HCT116 (cell line): ENCODE data around the gene ATP1B3. TPM values are rescaled to one million over a fixed set of nuclear protein-coding genes. Genes with fewer than 3 reads are reported as not detected.

Experiments
- ATAC-seq: fragments of 200-7000 bp; cut with Tn5 transposase; 2 replicates; pipeline ENCODE4 v1.9.1; 2020; ENCODE audit warnings: mild to moderate bottlenecking, moderate library complexity
- BruUV-seq: library from RNA; stranded (reverse); fragments of 400-500 nt; replicated peaks from 2 replicates; lab custom pipeline; 2021; lab: Mats Ljungman, UMichigan
- CTCF ChIA-PET: fragments of 300-600 bp; sonication (Branson Sonifier 250); formaldehyde crosslinking; loops from one replicate; lab custom pipeline; 2021; ENCODE audit warnings: antibody characterized with exemption; lab: Charles Lee
- POLR2A ChIA-PET: fragments of 300-600, 350-600 bp; sonication (Branson Sonifier 250); formaldehyde crosslinking; loops from one replicate; lab custom pipeline; 2021; ENCODE audit warnings: antibody characterized with exemption; lab: Charles Lee
- RAD21 ChIA-PET, 2 experiments: fragments of 300-600 bp; sonication (Branson Sonifier 250); formaldehyde crosslinking; loops; one replicate each; lab custom pipeline; 2023; ENCODE audit warnings: low total read pairs in 2 of 2; ENCODE audit not compliant: uncharacterized antibody in 2 of 2, unreplicated experiment in 2 of 2, low non-redundant PET in 1 of 2; lab: Charles Lee
- DNase-seq: peaks from one replicate; pipeline ENCODE4 v3.0.0-alpha.2; 2010; ENCODE audit warnings: low read depth, low spot score
- H2AFZ ChIP-seq: fragments of 200-600 bp; shearing (Covaris generic), sonication (generic); 2 replicates; pipeline ENCODE4 v1.6.1; 2017; ENCODE audit warnings: low read depth, mixed run types, mixed read lengths, antibody characterized with exemption, low read length; ENCODE audit not compliant: poor library complexity, severe bottlenecking
- H3K27ac ChIP-seq: 2 replicates; pipeline ENCODE4 v1.5.1; 2012; ENCODE audit warnings: low read depth, low read length
- H3K27me3 ChIP-seq: fragments of 200-600 bp; sonication (generic); 2 replicates; pipeline ENCODE4 v1.6.1; 2016; ENCODE audit warnings: mixed run types, low read length, mixed read lengths; ENCODE audit not compliant: insufficient read depth
- H3K36me3 ChIP-seq, 2 experiments: fragments of 200-500 bp in 1 of 2; fragments of 200-600 bp in 1 of 2; sonication (Bioruptor generic) in 1 of 2; sonication (generic) in 1 of 2; 2 replicates each; pipeline versions ENCODE4 v1.5.1 to v1.6.1; 2014 to 2016; ENCODE audit warnings: low read length in 2 of 2, inconsistent platforms in 1 of 2, mixed read lengths in 1 of 2, mixed run types in 1 of 2; ENCODE audit not compliant: insufficient read depth in 2 of 2, control insufficient read depth in 1 of 2
- H3K4me1 ChIP-seq, 2 experiments: fragments of 200-600 bp in 1 of 2; sonication (generic) in 1 of 2; 2 replicates each; pipeline versions ENCODE4 v1.5.1 to v1.6.1; 2012 to 2017; ENCODE audit warnings: low read length in 2 of 2, inconsistent platforms in 1 of 2, mild to moderate bottlenecking in 1 of 2, mixed read lengths in 1 of 2, mixed run types in 1 of 2, moderate library complexity in 1 of 2; ENCODE audit not compliant: insufficient read depth in 2 of 2, control insufficient read depth in 1 of 2
- H3K4me2 ChIP-seq: fragments of 200-600 bp; sonication (generic); 2 replicates; pipeline ENCODE4 v1.6.1; 2017; ENCODE audit warnings: mixed run types, low read length, mixed read lengths
- H3K4me3 ChIP-seq, 2 experiments: fragments of 200-600 bp in 1 of 2; sonication (generic) in 1 of 2; replicated peaks in 1 of 2; 2 replicates each; pipeline ENCODE4 v1.5.1; 2011 to 2016; ENCODE audit warnings: low read length in 2 of 2, control low read depth in 1 of 2, low read depth in 1 of 2, mild to moderate bottlenecking in 1 of 2, mixed read lengths in 1 of 2, mixed run types in 1 of 2
- H3K79me2 ChIP-seq: fragments of 200-600 bp; sonication (generic); 2 replicates; pipeline ENCODE4 v1.6.1; 2017; ENCODE audit warnings: mild to moderate bottlenecking, mixed run types, low read length, moderate library complexity, mixed read lengths; ENCODE audit not compliant: insufficient read depth
- H3K9ac ChIP-seq: fragments of 200-600 bp; sonication (generic); 2 replicates; pipeline ENCODE4 v1.6.1; 2016; ENCODE audit warnings: low read length, mixed read lengths
- H3K9me2 ChIP-seq: fragments of 200-600 bp; sonication (generic), shearing (Covaris generic); 2 replicates; pipeline ENCODE4 v1.6.1; 2017; ENCODE audit warnings: mixed run types, mild to moderate bottlenecking, moderate library complexity; ENCODE audit not compliant: insufficient read depth
- H3K9me3 ChIP-seq, 2 experiments: fragments of 200-500 bp in 1 of 2; fragments of 200-600 bp in 1 of 2; sonication (Bioruptor generic) in 1 of 2; sonication (generic) in 1 of 2; 2 replicates each; pipeline ENCODE4 v1.6.1; 2014 to 2017; ENCODE audit warnings: low read length in 2 of 2, mixed read lengths in 2 of 2, inconsistent platforms in 1 of 2, low read depth in 1 of 2, mild to moderate bottlenecking in 1 of 2, mixed run types in 1 of 2, moderate library complexity in 1 of 2; ENCODE audit not compliant: control insufficient read depth in 1 of 2, insufficient read depth in 1 of 2
- H4K20me1 ChIP-seq: fragments of 200-600 bp; sonication (generic), shearing (Covaris generic); 2 replicates; pipeline ENCODE4 v1.6.1; 2017; ENCODE audit warnings: mixed run types, mild to moderate bottlenecking, moderate library complexity; ENCODE audit not compliant: insufficient read depth
- ATF3 ChIP-seq: IDR thresholded peaks from 2 replicates; pipeline ENCODE4 v1.6.1; 2012
- CBX3 ChIP-seq: IDR thresholded peaks from 2 replicates; pipeline ENCODE4 v1.6.1; 2012; ENCODE audit warnings: low read depth
- ELF1 ChIP-seq: IDR thresholded peaks from 2 replicates; pipeline ENCODE4 v1.6.1; 2012; ENCODE audit warnings: low read depth, borderline replicate concordance
- EZH2 ChIP-seq: fragments of 200-600 bp; sonication (generic); IDR thresholded peaks from 2 replicates; pipeline ENCODE4 v1.6.1; 2017; ENCODE audit warnings: antibody characterized with exemption, mixed run types
- FOSL1 ChIP-seq: IDR thresholded peaks from 2 replicates; pipeline ENCODE4 v1.6.1; 2012; ENCODE audit warnings: low read depth
- MAX ChIP-seq: IDR thresholded peaks from 2 replicates; pipeline ENCODE4 v1.6.1; 2012
- POLR2A ChIP-seq: IDR thresholded peaks from 2 replicates; pipeline ENCODE4 v1.7.0; 2011; ENCODE audit warnings: borderline replicate concordance; ENCODE audit not compliant: insufficient read depth, insufficient read length; ENCODE audit errors: extremely low read depth
- RAD21 ChIP-seq: IDR thresholded peaks from 2 replicates; pipeline ENCODE4 v1.6.1; 2012; ENCODE audit warnings: low read depth, mild to moderate bottlenecking
- SIN3A ChIP-seq: IDR thresholded peaks from 2 replicates; pipeline ENCODE4 v1.6.1; 2012; ENCODE audit warnings: low read depth
- SP1 ChIP-seq: IDR thresholded peaks from 2 replicates; pipeline ENCODE4 v1.6.1; 2012; ENCODE audit warnings: low read depth
- ZFX ChIP-seq: fragments of 450-650 bp; IDR thresholded peaks from 2 replicates; pipeline ENCODE4 v1.6.1; 2017
- ZNF274 ChIP-seq: fragments of 200-500 bp; sonication (Bioruptor generic); IDR thresholded peaks from 2 replicates; pipeline ENCODE4 v1.6.1; 2014; ENCODE audit warnings: mild to moderate bottlenecking, low read depth, low read length, inconsistent platforms
- intact Hi-C: fragments of 100-400 bp; cut with micrococcal nuclease; formaldehyde crosslinking; loops from 2 replicates; pipeline ENCODE4 v1.10.0; 2022
- total RNA-seq: library from RNA; stranded (reverse); gene quantifications from one replicate; pipeline ENCODE4 v1.2.1, GENCODE V29; 2021; ENCODE audit not compliant: unreplicated experiment

Gene ATP1B3
- total RNA-seq, 1 experiment from 2014 or later, result 147 TPM

GRCh38 chr3:141875893-141876380 lies 506 bp upstream of the ATP1B3 start (continued):
- TF ChIP-seq ATF3 (no peak), POLR2A (peak; percentile 19), MAX (peak; percentile 24; the same call in 1 of the 2 replicates), ELF1 (no peak), FOSL1 (no peak), SP1 (peak; percentile 26; the same call in 1 of the 2 replicates), EZH2 (no peak), RAD21 (no peak), CBX3 (no peak)

- Histone ChIP-seq H3K9me3 (no peaks in the 10 kb centered on the region), H3K79me2 (peaks cover 56% of the 10 kb centered on the region), H2AFZ (no peak overlapping the region), H3K4me3 (peak overlapping the region; percentile 69 to 96), H3K9me2 (no peaks in the 10 kb centered on the region), H4K20me1 (peaks cover 13% of the 10 kb centered on the region; the same call in 1 of the 2 replicates), H3K4me2 (peak overlapping the region; percentile 88), H3K36me3 (peaks cover 0 to 5% of the 10 kb centered on the region in 2 experiments; a peak in 1 of 4 replicates), H3K4me1 (peaks cover 12 to 33% of the 10 kb centered on the region in 2 experiments), H3K27me3 (no peaks in the 10 kb centered on the region), H3K9ac (peak overlapping the region; percentile 97), H3K27ac (peak overlapping the region; percentile 91)
- DNase-seq (no peak), ATAC-seq (peak; percentile 6)
- TF ChIP-seq ZNF274 (no peak), ELF1 (no peak), FOSL1 (no peak), SIN3A (no peak), MAX (no peak; the same call in 1 of the 2 replicates), ZFX (peak; percentile 80)
- ChIA-PET RAD21 (no interaction called here), POLR2A (interaction anchor here (0.6 to 1.1 kb wide), 3 partner anchors 9 to 1556 kb away, joined by 3 to 4 read pairs (median 3); no protein-coding TSS in a partner anchor), CTCF (no interaction called here)
- intact Hi-C loops, result loop anchor here (5.0 kb wide), 1 partner anchor 510 kb away; the partner anchor contains the start of gene ZBTB38
- no TSS peak for BruUV-seq
Measured at GRCh38 chr3:141876891-141877621, 613 bp downstream of the ATP1B3 start.
